ENCODE results near the gene KCNJ15. TPM values are rescaled to one million over a fixed set of nuclear protein-coding genes. Genes with fewer than 3 reads are reported as not detected.

The KCNJ15 gene
- total and polyA plus RNA-seq, 10 of the 15 experiments (the other 5 are each of a cell fraction or from before 2014, with no cell fraction given), result 0.05 to 2.7 (median 0.33) TPM; not detected in 6

DNA sequence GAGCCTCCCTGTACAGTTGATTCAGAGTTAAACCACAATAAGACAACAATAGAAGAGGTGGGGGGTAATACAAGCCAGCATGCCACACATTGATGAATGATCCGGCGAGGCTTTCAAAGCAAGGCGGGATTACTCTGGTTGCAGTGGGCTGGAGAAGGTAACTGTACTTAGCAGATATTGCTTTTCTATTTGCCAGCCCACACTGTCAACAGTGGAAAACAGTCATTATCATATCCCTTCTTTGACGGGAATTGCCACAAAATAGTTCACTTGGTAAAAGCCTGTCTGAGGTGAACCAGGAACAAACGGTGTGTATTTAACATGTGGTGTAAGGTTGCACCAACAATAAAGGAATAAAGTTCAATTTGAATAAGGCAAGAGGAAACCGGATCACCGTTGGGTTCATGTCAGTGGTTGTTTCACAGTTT, 5.8 kb upstream of the KCNJ15 start:
- in situ Hi-C loops (cut with MboI), result no loop called here
- no peaks in the 10 kb centered on the region for H4K20me1 ChIP-seq (ENCODE audit: control insufficient read depth, insufficient read depth)

More for the DNA sequence above, 5.8 kb upstream of the KCNJ15 start:
- ChIA-PET CTCF (no interaction called here), SMC1A (ENCODE audit: uncharacterized antibody, unreplicated experiment) (no interaction called here), POLR2A (no interaction called here), RAD21 (ENCODE audit: unreplicated experiment) (no interaction called here)
- H3K4me1 ChIP-seq (ENCODE audit: control insufficient read depth, insufficient read depth, low read length), result peaks cover 5% of the 10 kb centered on the region; the same call in 1 of the 2 replicates
- intact Hi-C loops (cut with micrococcal nuclease; ENCODE audit: unreplicated experiment), result no loop called here
- TF ChIP-seq, protein P1, sequence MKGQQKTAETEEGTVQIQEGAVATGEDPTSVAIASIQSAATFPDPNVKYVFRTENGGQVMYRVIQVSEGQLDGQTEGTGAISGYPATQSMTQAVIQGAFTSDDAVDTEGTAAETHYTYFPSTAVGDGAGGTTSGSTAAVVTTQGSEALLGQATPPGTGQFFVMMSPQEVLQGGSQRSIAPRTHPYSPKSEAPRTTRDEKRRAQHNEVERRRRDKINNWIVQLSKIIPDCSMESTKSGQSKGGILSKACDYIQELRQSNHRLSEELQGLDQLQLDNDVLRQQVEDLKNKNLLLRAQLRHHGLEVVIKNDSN (IDR thresholded peaks at IDR 0.05; ENCODE audit: borderline replicate concordance, extremely low read length, insufficient read depth, low read depth, low read length), result no peak
- TF ChIP-seq RAD51 (IDR thresholded peaks at IDR 0.05) (no peak), ZNF207 (IDR thresholded peaks at IDR 0.05; ENCODE audit: borderline replicate concordance) (no peak), DPF2 (IDR thresholded peaks at IDR 0.05) (no peak), ZNF384 (IDR thresholded peaks at IDR 0.05; ENCODE audit: borderline replicate concordance, low read depth, low read length) (no peak), CBX3 (IDR thresholded peaks at IDR 0.05; ENCODE audit: borderline replicate concordance, low read depth) (no peak), CREB1 (IDR thresholded peaks at IDR 0.05; ENCODE audit: low read depth) (no peak), IKZF1 (conservative IDR thresholded peaks at IDR 0.05) (no peak), JUND (IDR thresholded peaks at IDR 0.05; ENCODE audit: low read depth, low read length) (no peak), POLR2A (IDR thresholded peaks at IDR 0.05; ENCODE audit: low read depth, low read length) (no peak), NBN (IDR thresholded peaks at IDR 0.05) (no peak), NRF1 (conservative IDR thresholded peaks at IDR 0.05; ENCODE audit: low read depth, low read length) (no peak), NFYB (IDR thresholded peaks at IDR 0.05; ENCODE audit: insufficient read depth, low read depth, low read length) (no peak), SMARCA5 (IDR thresholded peaks at IDR 0.05) (no peak), NFXL1 (IDR thresholded peaks at IDR 0.05; ENCODE audit: borderline replicate concordance) (no peak)
- TF ChIP-seq, protein P2, sequence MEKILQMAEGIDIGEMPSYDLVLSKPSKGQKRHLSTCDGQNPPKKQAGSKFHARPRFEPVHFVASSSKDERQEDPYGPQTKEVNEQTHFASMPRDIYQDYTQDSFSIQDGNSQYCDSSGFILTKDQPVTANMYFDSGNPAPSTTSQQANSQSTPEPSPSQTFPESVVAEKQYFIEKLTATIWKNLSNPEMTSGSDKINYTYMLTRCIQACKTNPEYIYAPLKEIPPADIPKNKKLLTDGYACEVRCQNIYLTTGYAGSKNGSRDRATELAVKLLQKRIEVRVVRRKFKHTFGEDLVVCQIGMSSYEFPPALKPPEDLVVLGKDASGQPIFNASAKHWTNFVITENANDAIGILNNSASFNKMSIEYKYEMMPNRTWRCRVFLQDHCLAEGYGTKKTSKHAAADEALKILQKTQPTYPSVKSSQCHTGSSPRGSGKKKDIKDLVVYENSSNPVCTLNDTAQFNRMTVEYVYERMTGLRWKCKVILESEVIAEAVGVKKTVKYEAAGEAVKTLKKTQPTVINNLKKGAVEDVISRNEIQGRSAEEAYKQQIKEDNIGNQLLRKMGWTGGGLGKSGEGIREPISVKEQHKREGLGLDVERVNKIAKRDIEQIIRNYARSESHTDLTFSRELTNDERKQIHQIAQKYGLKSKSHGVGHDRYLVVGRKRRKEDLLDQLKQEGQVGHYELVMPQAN (conservative IDR thresholded peaks at IDR 0.05), result no peak
- TF ChIP-seq, protein P3, sequence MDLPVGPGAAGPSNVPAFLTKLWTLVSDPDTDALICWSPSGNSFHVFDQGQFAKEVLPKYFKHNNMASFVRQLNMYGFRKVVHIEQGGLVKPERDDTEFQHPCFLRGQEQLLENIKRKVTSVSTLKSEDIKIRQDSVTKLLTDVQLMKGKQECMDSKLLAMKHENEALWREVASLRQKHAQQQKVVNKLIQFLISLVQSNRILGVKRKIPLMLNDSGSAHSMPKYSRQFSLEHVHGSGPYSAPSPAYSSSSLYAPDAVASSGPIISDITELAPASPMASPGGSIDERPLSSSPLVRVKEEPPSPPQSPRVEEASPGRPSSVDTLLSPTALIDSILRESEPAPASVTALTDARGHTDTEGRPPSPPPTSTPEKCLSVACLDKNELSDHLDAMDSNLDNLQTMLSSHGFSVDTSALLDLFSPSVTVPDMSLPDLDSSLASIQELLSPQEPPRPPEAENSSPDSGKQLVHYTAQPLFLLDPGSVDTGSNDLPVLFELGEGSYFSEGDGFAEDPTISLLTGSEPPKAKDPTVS (IDR thresholded peaks at IDR 0.05; ENCODE audit: low read depth, low read length), result no peak
- no peaks in the 10 kb centered on the region for H3K9me3 ChIP-seq (replicated peaks; ENCODE audit: control insufficient read depth, insufficient read depth, low read length)
- DNase-seq (ENCODE audit: low read depth, low spot score) (no peak), ATAC-seq (no peak), FAIRE-seq (no peak)
- no peaks in the 10 kb centered on the region for H3K79me2 ChIP-seq (ENCODE audit: control insufficient read depth, insufficient read depth, low read length)
- no peaks in the 10 kb centered on the region for H3K36me3 ChIP-seq (ENCODE audit: control insufficient read depth in 2 of 2, insufficient read depth in 2 of 2, low read length in 1 of 2)
- no peak overlapping the region for H3K9ac ChIP-seq (ENCODE audit: control insufficient read depth, insufficient read depth, low read length)
- no TSS peak for BruUV-seq (replicated peaks)
- no peaks in the 10 kb centered on the region for H3K27me3 ChIP-seq (replicated peaks in 1 of 2; ENCODE audit: control insufficient read depth in 2 of 2, insufficient read depth in 2 of 2, low read length in 1 of 2)
- H2AFZ ChIP-seq (ENCODE audit: control insufficient read depth, low read depth, low read length), result no peak overlapping the region
- no peak overlapping the region for H3K27ac ChIP-seq (ENCODE audit: control insufficient read depth, insufficient read depth)
- no peak overlapping the region for H3K4me2 ChIP-seq (ENCODE audit: control insufficient read depth, insufficient read depth)
- no peak overlapping the region for H3K4me3 ChIP-seq
- WGBS (ENCODE audit: insufficient coverage, insufficient replicate concordance, low lambda C conversion rate, missing lambda C conversion rate), result 90% methylated on average over 7 of the region's 7 CpGs

All from GM12878 (cell line).